Stomach smooth muscle (tissue), 2 donors: ENCODE measurements around the gene SERPINE1.
"Not testable (repeated sequence)": the region's sequence is repeated elsewhere in the genome, so short reads cannot be mapped to it uniquely, and the experiment has no call there.

Source experiments
- H3K27ac ChIP-seq: one replicate; pipeline ENCODE4 v1.7.0; 2013; ENCODE audit warnings: mild to moderate bottlenecking, low read length, inconsistent platforms
- H3K27me3 ChIP-seq, 2 donors: one replicate each; pipeline ENCODE4 v1.7.0; 2013; ENCODE audit warnings: low read length in 2 of 2; ENCODE audit not compliant: insufficient read depth in 2 of 2, control insufficient read depth in 1 of 2
- H3K36me3 ChIP-seq, 2 donors: one replicate each; pipeline ENCODE4 v1.7.0; 2013; ENCODE audit warnings: low read length in 2 of 2; ENCODE audit not compliant: control insufficient read depth in 2 of 2, insufficient read depth in 2 of 2
- H3K4me1 ChIP-seq: one replicate; pipeline ENCODE4 v1.7.0; 2013; ENCODE audit warnings: low read length; ENCODE audit not compliant: control insufficient read depth, insufficient read depth
- H3K4me3 ChIP-seq, 2 donors: one replicate each; pipeline ENCODE4 v1.7.0; 2013; ENCODE audit warnings: low read length in 2 of 2
- H3K9ac ChIP-seq, 2 donors: one replicate each; pipeline ENCODE4 v1.7.0; 2013; ENCODE audit warnings: low read length in 2 of 2, mild to moderate bottlenecking in 1 of 2
- H3K9me3 ChIP-seq, 2 donors: one replicate each; pipeline ENCODE4 v1.7.0; 2013; ENCODE audit warnings: low read length in 2 of 2; ENCODE audit not compliant: control insufficient read depth in 2 of 2
- donor health status: healthy.
- donor health status: Pancreatic carcinoma.

The SERPINE1 gene

DNA sequence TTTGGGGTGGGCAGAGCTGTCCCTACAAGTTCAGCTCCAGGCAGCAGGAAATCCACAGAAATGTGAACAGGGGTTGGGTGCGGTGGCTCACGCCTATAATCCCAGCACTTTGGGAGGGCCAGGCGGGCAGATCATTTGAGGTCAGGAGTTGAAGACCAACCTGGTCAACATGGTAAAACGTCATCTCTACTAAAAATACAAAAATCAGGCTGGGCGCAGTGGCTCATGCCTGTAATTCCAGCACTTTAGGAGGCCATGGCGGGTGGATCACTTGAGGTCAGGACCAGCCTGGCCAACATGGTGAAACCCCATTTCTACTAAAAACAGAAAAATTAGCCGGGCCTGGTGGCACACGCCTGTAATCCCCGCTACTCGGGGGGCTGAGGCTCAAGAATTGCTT, 23.2 kb upstream of the SERPINE1 start:
- peaks cover 16% of the 10 kb centered on the region for H3K4me1 ChIP-seq
- not testable (repeated sequence) for H3K27ac ChIP-seq, H3K36me3 ChIP-seq, H3K9ac ChIP-seq, H3K27me3 ChIP-seq, H3K4me3 ChIP-seq, H3K9me3 ChIP-seq

GRCh38 chr7:101104193-101104713, 22.7 kb upstream of the SERPINE1 start:
- no peak overlapping the region for H3K27ac ChIP-seq
- H3K27me3 ChIP-seq: no peaks in the 10 kb centered on the region
- no peaks in the 10 kb centered on the region for H3K36me3 ChIP-seq

DNA sequence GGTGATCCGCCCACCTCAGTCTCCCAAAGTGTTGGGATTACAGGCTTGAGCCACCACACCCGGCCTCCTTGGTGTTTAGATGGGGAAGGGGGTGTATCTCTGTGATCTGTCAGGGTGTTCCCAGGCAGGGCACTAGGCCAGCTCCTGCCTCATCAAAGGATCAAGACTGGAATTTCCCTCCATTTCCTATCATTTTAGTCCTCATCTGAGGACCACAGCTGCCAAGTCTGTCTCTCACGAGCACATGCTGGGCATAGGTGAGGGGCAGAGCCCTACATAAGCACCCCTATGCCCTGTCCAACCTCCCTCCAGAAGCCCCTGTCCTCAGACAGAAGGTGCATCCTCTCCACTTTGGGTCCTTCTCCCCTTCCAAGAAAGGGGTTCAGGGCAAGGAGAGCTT, 22.1 kb upstream of the SERPINE1 start:
- H3K9ac ChIP-seq: no peak overlapping the region
- H3K36me3 ChIP-seq: no peaks in the 10 kb centered on the region
- no peak overlapping the region for H3K27ac ChIP-seq
- no peaks in the 10 kb centered on the region for H3K27me3 ChIP-seq
- H3K4me3 ChIP-seq: no peak overlapping the region
- peaks cover 10% of the 10 kb centered on the region for H3K4me1 ChIP-seq
- no peaks in the 10 kb centered on the region for H3K9me3 ChIP-seq

More at GRCh38 chr7:101104193-101104713, 22.7 kb upstream of the SERPINE1 start:
- H3K9ac ChIP-seq: no peak overlapping the region
- no peaks in the 10 kb centered on the region for H3K9me3 ChIP-seq
- no peak overlapping the region for H3K4me3 ChIP-seq
- H3K4me1 ChIP-seq: peaks cover 15% of the 10 kb centered on the region

GRCh38 chr7:101105248-101105647, 21.7 kb upstream of the SERPINE1 start:
- not testable (repeated sequence) for H3K27me3 ChIP-seq, H3K4me3 ChIP-seq, H3K36me3 ChIP-seq, H3K9me3 ChIP-seq, H3K27ac ChIP-seq, H3K4me1 ChIP-seq, H3K9ac ChIP-seq

GRCh38 chr7:101106386-101106785, 20.5 kb upstream of the SERPINE1 start:
- H3K36me3 ChIP-seq: no peaks in the 10 kb centered on the region
- H3K27me3 ChIP-seq: no peaks in the 10 kb centered on the region
- H3K9ac ChIP-seq: no peak overlapping the region
- H3K4me3 ChIP-seq: no peak overlapping the region
- no peak overlapping the region for H3K27ac ChIP-seq
- no peaks in the 10 kb centered on the region for H3K9me3 ChIP-seq
- no peaks in the 10 kb centered on the region for H3K4me1 ChIP-seq

DNA sequence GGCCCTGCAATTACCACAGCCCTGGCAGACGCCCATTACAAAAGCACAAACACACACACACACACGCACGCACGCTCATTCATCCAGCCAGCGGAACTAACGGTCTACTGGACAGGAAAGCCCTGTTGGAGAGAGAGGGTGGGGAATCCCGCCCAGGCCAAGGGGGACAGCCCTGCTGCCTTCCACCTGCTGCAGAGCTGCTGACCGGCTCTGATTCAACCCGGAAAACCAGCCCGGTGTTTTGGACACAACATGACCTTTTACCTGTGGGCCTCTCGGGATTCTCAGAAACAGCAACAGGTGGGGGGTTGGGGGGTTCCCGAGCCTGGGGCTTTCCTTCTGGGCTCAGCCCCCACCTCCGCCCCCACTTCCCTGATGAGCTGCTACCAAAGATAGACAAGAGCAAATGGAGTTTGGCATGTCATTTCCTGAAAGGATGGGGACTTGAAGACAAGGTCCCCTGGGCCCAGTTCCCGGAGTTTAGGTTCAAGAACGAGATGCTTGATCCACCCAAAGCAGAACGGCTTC, 18.5 kb upstream of the SERPINE1 start:
- Histone ChIP-seq H3K27ac (no peak overlapping the region), H3K27me3 (no peaks in the 10 kb centered on the region), H3K9ac (no peak overlapping the region), H3K9me3 (no peaks in the 10 kb centered on the region), H3K36me3 (no peaks in the 10 kb centered on the region), H3K4me3 (no peak overlapping the region), H3K4me1 (no peaks in the 10 kb centered on the region)

DNA sequence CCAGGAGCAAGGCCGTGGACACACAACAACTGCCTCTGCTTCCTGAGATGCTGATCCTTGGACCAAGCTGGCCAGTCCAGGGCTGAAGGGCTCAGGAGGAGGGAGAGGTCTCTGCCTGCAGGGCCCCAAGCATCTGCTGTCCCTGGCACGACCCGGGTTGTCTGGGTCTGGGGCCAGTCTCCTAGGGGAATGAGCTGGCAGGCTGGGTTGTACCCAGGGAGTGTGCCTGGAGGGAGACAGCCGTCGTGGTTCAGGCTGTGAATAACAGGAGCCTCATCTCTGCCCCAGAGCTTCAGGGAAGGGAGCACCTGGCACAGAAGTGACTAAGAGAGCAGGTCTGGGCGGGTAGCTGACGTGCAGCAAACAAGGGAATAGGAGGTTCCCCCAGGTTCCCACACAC, 17.9 kb upstream of the SERPINE1 start:
- H3K36me3 ChIP-seq: no peaks in the 10 kb centered on the region

GRCh38 chr7:101109368-101109767, 17.5 kb upstream of the SERPINE1 start:
- no peak overlapping the region for H3K27ac ChIP-seq
- H3K9ac ChIP-seq: no peak overlapping the region
- no peaks in the 10 kb centered on the region for H3K36me3 ChIP-seq
- H3K9me3 ChIP-seq: no peaks in the 10 kb centered on the region
- H3K4me1 ChIP-seq: no peaks in the 10 kb centered on the region
- no peaks in the 10 kb centered on the region for H3K27me3 ChIP-seq
- no peak overlapping the region for H3K4me3 ChIP-seq

More for the DNA sequence above, 17.9 kb upstream of the SERPINE1 start:
- H3K9ac ChIP-seq: no peak overlapping the region
- H3K4me3 ChIP-seq: no peak overlapping the region
- H3K27ac ChIP-seq: no peak overlapping the region
- no peaks in the 10 kb centered on the region for H3K9me3 ChIP-seq
- no peaks in the 10 kb centered on the region for H3K4me1 ChIP-seq
- H3K27me3 ChIP-seq: no peaks in the 10 kb centered on the region

DNA sequence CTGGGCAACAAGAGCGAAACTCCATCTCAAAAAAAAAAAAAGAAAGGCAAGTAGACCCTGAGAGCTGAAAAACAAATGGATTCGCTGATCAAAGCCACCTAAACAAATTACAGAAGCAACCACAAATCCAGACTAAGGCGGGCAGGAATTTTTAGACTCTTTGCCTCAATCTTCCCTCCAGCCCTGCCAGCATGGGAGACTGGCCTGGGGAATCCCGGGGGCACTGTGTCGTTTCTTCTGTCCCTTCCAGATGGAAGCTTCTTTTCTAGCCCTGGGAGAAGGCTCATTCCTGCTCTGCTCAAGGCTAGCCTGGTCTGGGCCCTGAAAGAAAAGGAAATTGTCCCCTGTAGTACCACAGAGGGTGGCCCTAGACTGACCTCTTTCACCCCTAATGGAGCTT, 15.6 kb upstream of the SERPINE1 start:
- Histone ChIP-seq H3K9ac (no peak overlapping the region), H3K4me3 (no peak overlapping the region), H3K9me3 (no peaks in the 10 kb centered on the region), H3K27ac (no peak overlapping the region), H3K27me3 (no peaks in the 10 kb centered on the region), H3K4me1 (no peaks in the 10 kb centered on the region), H3K36me3 (no peaks in the 10 kb centered on the region)

DNA sequence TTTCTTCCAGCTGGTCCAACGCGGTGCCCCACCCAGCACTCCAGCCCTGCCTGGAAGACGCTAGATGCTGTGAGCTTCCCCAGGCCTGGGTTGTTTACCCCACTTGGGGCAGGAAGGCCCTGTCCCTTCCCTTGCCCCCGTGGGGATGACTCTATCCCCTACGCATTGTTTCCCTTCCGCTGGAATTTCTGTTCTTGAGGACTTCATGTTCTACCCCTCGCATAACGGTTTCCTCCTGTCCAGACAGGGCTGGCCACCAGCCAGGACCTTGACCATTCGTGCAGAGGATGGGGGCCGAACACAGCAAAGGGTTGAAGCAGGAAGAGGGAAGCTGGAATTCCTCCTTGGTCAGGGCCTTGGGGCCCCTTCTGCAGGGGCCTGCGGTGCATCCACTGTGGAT, 14.7 kb upstream of the SERPINE1 start:
- no peaks in the 10 kb centered on the region for H3K36me3 ChIP-seq
- no peaks in the 10 kb centered on the region for H3K27me3 ChIP-seq
- no peak overlapping the region for H3K9ac ChIP-seq
- no peak overlapping the region for H3K27ac ChIP-seq
- H3K4me1 ChIP-seq: no peaks in the 10 kb centered on the region
- no peaks in the 10 kb centered on the region for H3K9me3 ChIP-seq
- no peak overlapping the region for H3K4me3 ChIP-seq

DNA sequence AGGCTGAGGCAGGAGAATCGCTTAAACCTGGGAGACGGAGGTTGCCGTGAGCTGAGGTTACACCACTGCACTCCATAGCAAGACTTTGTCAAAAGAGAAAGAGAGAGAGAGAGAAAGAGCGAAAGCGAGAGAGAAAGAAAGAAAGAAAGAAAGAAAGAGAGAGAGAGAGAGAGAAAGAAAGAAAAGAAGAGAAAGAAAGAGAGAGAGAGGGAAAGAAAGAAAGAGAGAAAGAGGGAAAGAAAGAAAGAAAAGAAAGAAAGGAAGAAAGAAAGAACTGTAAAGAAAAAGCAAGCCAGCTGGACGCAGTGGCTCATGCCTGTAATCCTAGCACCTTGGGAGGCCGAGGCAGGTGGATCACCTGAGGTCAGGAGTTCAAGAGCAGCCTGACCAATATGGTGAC, 13.8 kb upstream of the SERPINE1 start:
- not testable (repeated sequence) for H3K9me3 ChIP-seq, H3K27me3 ChIP-seq, H3K27ac ChIP-seq, H3K36me3 ChIP-seq, H3K4me3 ChIP-seq, H3K9ac ChIP-seq, H3K4me1 ChIP-seq
